Measurements from ENCODE around the gene ACO2. TPM values are rescaled to one million over a fixed set of nuclear protein-coding genes. Genes with fewer than 3 reads are reported as not detected.

Gene ACO2
- total and polyA plus RNA-seq, 2 of the 13 experiments (the other 11 are each of a cell fraction or from before 2014, with no cell fraction given) = 19.2 to 45.6 TPM

GRCh38 chr22:41444360-41445128 lies 24.4 kb upstream of the ACO2 start (continued):
- TF ChIP-seq CHD2 (IDR thresholded peaks at IDR 0.05; ENCODE audit: low read depth, low read length) = no peak
- no peak for TF ChIP-seq NR3C1 (CRISPR knock-in tag; IDR thresholded peaks at IDR 0.05)
- TF ChIP-seq ZFP37 (CRISPR knock-in tag; IDR thresholded peaks at IDR 0.05; ENCODE audit: borderline replicate concordance) = 0 out of 2 replicates have a peak, but pooled peaks have one; percentile 37
- TF ChIP-seq ZNF609 (CRISPR knock-in tag; IDR thresholded peaks at IDR 0.05; ENCODE audit: borderline replicate concordance) = peak; percentile 42; the same call in 1 of the 2 replicates
- peak; percentile 21; the same call in 1 of the 2 replicates for TF ChIP-seq BORCS8-MEF2B (CRISPR knock-in tag; IDR thresholded peaks at IDR 0.05)
- no peak for TF ChIP-seq ISX (CRISPR knock-in tag; conservative IDR thresholded peaks at IDR 0.05)
- no peak for TF ChIP-seq ZC3H4 (CRISPR knock-in tag; IDR thresholded peaks at IDR 0.05; ENCODE audit: borderline replicate concordance)
- TF ChIP-seq TBX2 (CRISPR knock-in tag; IDR thresholded peaks at IDR 0.05; ENCODE audit: borderline replicate concordance) = peak; percentile 53
- 0 out of 2 replicates have a peak, but pooled peaks have one; percentile 83 for TF ChIP-seq ZNF337 (CRISPR knock-in tag; IDR thresholded peaks at IDR 0.05; ENCODE audit: borderline replicate concordance, low read depth)
- TF ChIP-seq ZBTB7B (CRISPR knock-in tag; IDR thresholded peaks at IDR 0.05) = peak; percentile 83
- TF ChIP-seq HNF4A (CRISPR knock-in tag; IDR thresholded peaks at IDR 0.05) = no peak
- peak; percentile 86 for TF ChIP-seq CREM (IDR thresholded peaks at IDR 0.05)
- no peak for TF ChIP-seq CREM (CRISPR knock-in tag; IDR thresholded peaks at IDR 0.05)
- peak; percentile 67; the same call in 1 of the 2 replicates for TF ChIP-seq POLR2G (IDR thresholded peaks at IDR 0.05; ENCODE audit: low read depth, low read length)
- peak; percentile 36 for TF ChIP-seq ZEB1 (IDR thresholded peaks at IDR 0.05; ENCODE audit: insufficient replicate concordance, low read depth)
- no peak for TF ChIP-seq JARID2 (CRISPR knock-in tag; IDR thresholded peaks at IDR 0.05; ENCODE audit: insufficient replicate concordance)
- TF ChIP-seq, protein P1, sequence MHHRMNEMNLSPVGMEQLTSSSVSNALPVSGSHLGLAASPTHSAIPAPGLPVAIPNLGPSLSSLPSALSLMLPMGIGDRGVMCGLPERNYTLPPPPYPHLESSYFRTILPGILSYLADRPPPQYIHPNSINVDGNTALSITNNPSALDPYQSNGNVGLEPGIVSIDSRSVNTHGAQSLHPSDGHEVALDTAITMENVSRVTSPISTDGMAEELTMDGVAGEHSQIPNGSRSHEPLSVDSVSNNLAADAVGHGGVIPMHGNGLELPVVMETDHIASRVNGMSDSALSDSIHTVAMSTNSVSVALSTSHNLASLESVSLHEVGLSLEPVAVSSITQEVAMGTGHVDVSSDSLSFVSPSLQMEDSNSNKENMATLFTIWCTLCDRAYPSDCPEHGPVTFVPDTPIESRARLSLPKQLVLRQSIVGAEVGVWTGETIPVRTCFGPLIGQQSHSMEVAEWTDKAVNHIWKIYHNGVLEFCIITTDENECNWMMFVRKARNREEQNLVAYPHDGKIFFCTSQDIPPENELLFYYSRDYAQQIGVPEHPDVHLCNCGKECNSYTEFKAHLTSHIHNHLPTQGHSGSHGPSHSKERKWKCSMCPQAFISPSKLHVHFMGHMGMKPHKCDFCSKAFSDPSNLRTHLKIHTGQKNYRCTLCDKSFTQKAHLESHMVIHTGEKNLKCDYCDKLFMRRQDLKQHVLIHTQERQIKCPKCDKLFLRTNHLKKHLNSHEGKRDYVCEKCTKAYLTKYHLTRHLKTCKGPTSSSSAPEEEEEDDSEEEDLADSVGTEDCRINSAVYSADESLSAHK (CRISPR knock-in tag; IDR thresholded peaks at IDR 0.05; ENCODE audit: borderline replicate concordance) = no peak
- TF ChIP-seq ZFYVE20 (CRISPR knock-in tag; IDR thresholded peaks at IDR 0.05; ENCODE audit: borderline replicate concordance, low read depth) = no peak
- no peak for TF ChIP-seq ETV6 (CRISPR knock-in tag; conservative IDR thresholded peaks at IDR 0.05)
- TF ChIP-seq ZNF607 (CRISPR knock-in tag; IDR thresholded peaks at IDR 0.05; ENCODE audit: borderline replicate concordance) = peak; percentile 62; the same call in 1 of the 2 replicates
- TF ChIP-seq AGO2 (optimal IDR thresholded peaks at IDR 0.05; ENCODE audit: low read depth, low read length) = no peak
- TF ChIP-seq FOXK1 (CRISPR knock-in tag; IDR thresholded peaks at IDR 0.05; ENCODE audit: borderline replicate concordance, low read depth) = peak; percentile 16; the same call in 1 of the 2 replicates

All from HepG2 (cell line).